Measurements from ENCODE around the gene PPP1R13B. TPM values are rescaled to one million over a fixed set of nuclear protein-coding genes. Genes with fewer than 3 reads are reported as not detected.

The PPP1R13B gene
- polyA plus RNA-seq, 2 of the 4 experiments (the other 2 are of a cell fraction): 2.2 to 2.7 TPM

DNA sequence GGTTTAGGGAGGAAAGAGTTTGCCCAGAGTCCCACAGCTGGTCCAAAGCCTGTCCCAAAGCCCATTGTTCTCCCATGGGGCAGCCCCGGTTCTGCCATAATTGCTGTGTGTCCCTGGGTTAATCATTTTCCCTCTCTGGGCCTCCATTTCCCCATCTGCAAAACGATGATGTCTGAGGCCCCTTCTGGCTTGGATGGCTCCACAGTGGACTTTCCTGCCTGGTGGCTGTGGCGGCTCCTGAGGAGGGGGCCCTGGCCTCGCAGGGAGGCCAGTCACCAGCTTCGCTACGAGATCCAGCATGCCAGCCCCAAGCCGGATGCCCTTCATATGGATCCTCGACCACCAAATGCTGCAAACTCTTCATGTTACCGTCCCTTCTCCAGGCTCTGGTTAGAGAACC, 37.5 kb upstream of the PPP1R13B start:
- Histone ChIP-seq H3K4me3 (no peak overlapping the region), H3K9me3 (no peaks in the 10 kb centered on the region), H3K4me2 (no peak overlapping the region), H3K4me1 (peaks cover 15% of the 10 kb centered on the region), H3K27ac (no peak overlapping the region)
- ChIA-PET CTCF (interaction anchor here (1.5 to 16.4 kb wide), 3 partner anchors 16 to 29 kb away, joined by 4 to 122 read pairs (median 8); no protein-coding TSS in a partner anchor), POLR2A (no interaction called here)
- ATAC-seq: no peak
- 88% methylated on average over 8 of the region's 9 CpGs for WGBS (ENCODE audit: missing lambda C conversion rate)
- no peak for FAIRE-seq
- TF ChIP-seq ZFP36 (IDR thresholded peaks at IDR 0.05; ENCODE audit: borderline replicate concordance, partially characterized antibody) (no peak), FOXS1 (CRISPR knock-in tag; IDR thresholded peaks at IDR 0.05) (no peak), FOSL2 (IDR thresholded peaks at IDR 0.05) (no peak), FOSL2 (CRISPR knock-in tag; IDR thresholded peaks at IDR 0.05) (no peak), JUN (IDR thresholded peaks at IDR 0.05) (no peak), FOSB (CRISPR knock-in tag; IDR thresholded peaks at IDR 0.05) (no peak), CBX8 (IDR thresholded peaks at IDR 0.05) (no peak), CHD2 (IDR thresholded peaks at IDR 0.05; ENCODE audit: low read length, partially characterized antibody) (no peak), CHD4 (IDR thresholded peaks at IDR 0.05; ENCODE audit: borderline replicate concordance) (no peak), JUNB (IDR thresholded peaks at IDR 0.05) (no peak), MAFK (IDR thresholded peaks at IDR 0.05; ENCODE audit: partially characterized antibody) (no peak), MAX (IDR thresholded peaks at IDR 0.05) (no peak), EHF (CRISPR knock-in tag; IDR thresholded peaks at IDR 0.05) (no peak)
- TF ChIP-seq, protein P1, sequence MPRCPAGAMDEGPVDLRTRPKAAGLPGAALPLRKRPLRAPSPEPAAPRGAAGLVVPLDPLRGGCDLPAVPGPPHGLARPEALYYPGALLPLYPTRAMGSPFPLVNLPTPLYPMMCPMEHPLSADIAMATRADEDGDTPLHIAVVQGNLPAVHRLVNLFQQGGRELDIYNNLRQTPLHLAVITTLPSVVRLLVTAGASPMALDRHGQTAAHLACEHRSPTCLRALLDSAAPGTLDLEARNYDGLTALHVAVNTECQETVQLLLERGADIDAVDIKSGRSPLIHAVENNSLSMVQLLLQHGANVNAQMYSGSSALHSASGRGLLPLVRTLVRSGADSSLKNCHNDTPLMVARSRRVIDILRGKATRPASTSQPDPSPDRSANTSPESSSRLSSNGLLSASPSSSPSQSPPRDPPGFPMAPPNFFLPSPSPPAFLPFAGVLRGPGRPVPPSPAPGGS (IDR thresholded peaks at IDR 0.05): no peak
- no peak for DNase-seq (ENCODE audit: low read depth in 1 of 2, low spot score in 1 of 2)

DNA sequence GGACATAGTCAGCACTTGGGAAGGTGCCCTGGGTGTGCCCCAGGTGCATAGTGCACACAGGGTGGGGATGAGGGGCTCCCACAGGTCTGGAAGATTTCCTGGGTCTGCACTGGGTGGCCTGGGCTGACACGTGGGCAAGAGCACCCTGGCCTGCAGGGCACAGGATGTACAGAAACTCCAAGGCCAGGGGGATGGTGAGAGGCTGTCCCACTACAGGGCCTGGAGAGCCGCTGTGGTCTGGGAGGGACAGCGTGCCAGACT, 35.8 kb upstream of the PPP1R13B start:
- WGBS (ENCODE audit: missing lambda C conversion rate): 73% methylated on average over 3 of the region's 3 CpGs
- POLR2A ChIA-PET: no interaction called here

DNA sequence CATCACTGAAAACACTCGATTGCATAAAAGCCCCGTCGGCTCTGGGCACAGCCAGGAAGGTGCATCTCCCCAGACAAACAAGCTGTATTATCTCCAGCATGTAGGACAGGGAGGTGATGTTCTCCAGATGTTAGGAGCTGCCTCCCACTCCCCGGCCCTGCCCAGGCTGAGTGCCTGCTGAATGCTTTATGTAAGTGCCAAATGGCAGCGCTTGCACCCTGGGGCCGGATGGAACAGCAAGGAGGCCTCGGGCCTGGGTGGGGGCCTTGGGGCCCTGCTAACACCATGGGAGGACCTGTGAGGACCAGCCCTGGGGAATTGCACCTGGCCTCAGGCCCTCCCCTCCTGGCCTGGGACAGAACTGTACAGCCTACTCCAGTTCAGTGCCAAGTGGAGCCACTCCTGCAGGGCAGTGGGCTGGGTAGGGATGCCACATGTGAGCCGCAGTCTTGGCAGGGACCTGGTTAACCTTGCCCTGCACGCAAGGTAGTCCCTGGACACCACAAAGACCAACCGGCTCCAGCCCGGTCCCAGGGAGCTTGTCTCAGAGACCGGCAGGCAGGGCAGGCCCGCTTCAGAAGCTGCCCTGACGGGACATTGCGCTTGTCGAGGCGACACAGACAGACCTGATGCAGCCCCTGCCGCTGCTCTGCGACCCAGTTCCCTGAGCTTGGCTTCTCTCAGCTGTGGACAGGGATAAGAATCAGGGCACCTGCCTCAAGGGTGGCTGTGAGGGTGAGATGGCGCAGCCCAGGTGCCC, 35.3 kb upstream of the PPP1R13B start:
- ChIA-PET POLR2A (no interaction called here), CTCF (interaction anchor here (0.7 to 16.4 kb wide), 4 partner anchors 18 to 62 kb away, joined by 3 to 122 read pairs (median 4); no protein-coding TSS in a partner anchor)
- Histone ChIP-seq H3K4me1 (peaks cover 21% of the 10 kb centered on the region), H3K4me3 (no peak overlapping the region), H3K9me3 (no peaks in the 10 kb centered on the region), H3K27ac (no peak overlapping the region; a peak in 4 of 6 replicates), H3K4me2 (no peak overlapping the region)
- 78% methylated on average over 3 of the region's 20 CpGs for WGBS (ENCODE audit: missing lambda C conversion rate)
- TF ChIP-seq FOSL2 (IDR thresholded peaks at IDR 0.05) (no peak), FOSL2 (CRISPR knock-in tag; IDR thresholded peaks at IDR 0.05) (no peak), MAFK (IDR thresholded peaks at IDR 0.05; ENCODE audit: partially characterized antibody) (no peak), RCOR1 (IDR thresholded peaks at IDR 0.05; ENCODE audit: low read depth, low read length) (no peak), GATA3 (IDR thresholded peaks at IDR 0.05; ENCODE audit: borderline replicate concordance) (no peak), HOXA7 (CRISPR knock-in tag; IDR thresholded peaks at IDR 0.05) (no peak), SREBF2 (IDR thresholded peaks at IDR 0.05) (no peak), FOSB (CRISPR knock-in tag; IDR thresholded peaks at IDR 0.05) (no peak), POLR2A (IDR thresholded peaks at IDR 0.05; ENCODE audit: low read length) (no peak), CBX8 (IDR thresholded peaks at IDR 0.05) (no peak), RNF2 (IDR thresholded peaks at IDR 0.05; ENCODE audit: borderline replicate concordance, low read depth) (no peak)
- TF ChIP-seq, protein P2, sequence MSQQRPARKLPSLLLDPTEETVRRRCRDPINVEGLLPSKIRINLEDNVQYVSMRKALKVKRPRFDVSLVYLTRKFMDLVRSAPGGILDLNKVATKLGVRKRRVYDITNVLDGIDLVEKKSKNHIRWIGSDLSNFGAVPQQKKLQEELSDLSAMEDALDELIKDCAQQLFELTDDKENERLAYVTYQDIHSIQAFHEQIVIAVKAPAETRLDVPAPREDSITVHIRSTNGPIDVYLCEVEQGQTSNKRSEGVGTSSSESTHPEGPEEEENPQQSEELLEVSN (IDR thresholded peaks at IDR 0.05; ENCODE audit: borderline replicate concordance, low read depth): no peak
- TF ChIP-seq, protein P1 (IDR thresholded peaks at IDR 0.05): no peak
- DNase-seq (ENCODE audit: low read depth in 1 of 2, low spot score in 1 of 2) (no peak), ATAC-seq (no peak), FAIRE-seq (no peak)

More for the DNA sequence above, 35.8 kb upstream of the PPP1R13B start:
- Histone ChIP-seq H3K4me3 (no peak overlapping the region), H3K27ac (no peak overlapping the region; a peak in 1 of 6 replicates), H3K9me3 (no peaks in the 10 kb centered on the region), H3K4me2 (no peak overlapping the region), H3K4me1 (peaks cover 21% of the 10 kb centered on the region)
- ATAC-seq (no peak), DNase-seq (ENCODE audit: low read depth in 1 of 2, low spot score in 1 of 2) (no peak), FAIRE-seq (no peak)
- CTCF ChIA-PET: interaction anchor here (1.4 to 16.4 kb wide), 2 partner anchors 17 to 27 kb away, joined by 6 to 122 read pairs; no protein-coding TSS in a partner anchor
- no peak for TF ChIP-seq HOXB13 (CRISPR knock-in tag; IDR thresholded peaks at IDR 0.05; ENCODE audit: low read depth)
- TF ChIP-seq FOSL2 (IDR thresholded peaks at IDR 0.05): no peak
- TF ChIP-seq FOSL2 (CRISPR knock-in tag; IDR thresholded peaks at IDR 0.05): no peak
- TF ChIP-seq BHLHE40 (IDR thresholded peaks at IDR 0.05; ENCODE audit: low read depth, low read length): no peak
- no peak for TF ChIP-seq CBX2 (IDR thresholded peaks at IDR 0.05; ENCODE audit: borderline replicate concordance, low read depth)
- TF ChIP-seq TP53 (CRISPR knock-in tag; IDR thresholded peaks at IDR 0.05): no peak
- no peak for TF ChIP-seq TFCP2L1 (CRISPR knock-in tag; IDR thresholded peaks at IDR 0.05)
- TF ChIP-seq, protein P3, sequence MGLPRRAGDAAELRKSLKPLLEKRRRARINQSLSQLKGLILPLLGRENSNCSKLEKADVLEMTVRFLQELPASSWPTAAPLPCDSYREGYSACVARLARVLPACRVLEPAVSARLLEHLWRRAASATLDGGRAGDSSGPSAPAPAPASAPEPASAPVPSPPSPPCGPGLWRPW (IDR thresholded peaks at IDR 0.05): no peak
- no peak for TF ChIP-seq JUNB (IDR thresholded peaks at IDR 0.05)
- no peak for TF ChIP-seq MAFK (IDR thresholded peaks at IDR 0.05; ENCODE audit: partially characterized antibody)

Measured in A549 (cell line).